RWPE1 (cell line): ENCODE results near the gene CRABP2.

ENCODE experiments used
- CTCF ChIA-PET: fragments of 350-600 bp; sonication (Branson Sonifier 250); formaldehyde crosslinking; extraction: SDS; loops from one replicate; lab custom pipeline; 2021; lab: Yijun Ruan, JAX
- POLR2A ChIA-PET: fragments of 400-600 bp; formaldehyde crosslinking; extraction: SDS; loops from one replicate; lab custom pipeline; 2020; ENCODE audit warnings: antibody characterized with exemption; ENCODE audit not compliant: low non-redundant PET; lab: Yijun Ruan, JAX
- DNase-seq: peaks from one replicate; pipeline ENCODE4 v3.0.0; 2012; ENCODE audit warnings: low spot score
- H3K27ac ChIP-seq: fragments of 450-650 bp; 2 replicates; pipeline ENCODE4 v1.5.1; 2017
- CTCF ChIP-seq: fragments of 450-650 bp; conservative IDR thresholded peaks from 2 replicates; pipeline ENCODE4 v1.5.1; 2017; ENCODE audit warnings: low read depth, mild to moderate bottlenecking

CRABP2 gene

DNA sequence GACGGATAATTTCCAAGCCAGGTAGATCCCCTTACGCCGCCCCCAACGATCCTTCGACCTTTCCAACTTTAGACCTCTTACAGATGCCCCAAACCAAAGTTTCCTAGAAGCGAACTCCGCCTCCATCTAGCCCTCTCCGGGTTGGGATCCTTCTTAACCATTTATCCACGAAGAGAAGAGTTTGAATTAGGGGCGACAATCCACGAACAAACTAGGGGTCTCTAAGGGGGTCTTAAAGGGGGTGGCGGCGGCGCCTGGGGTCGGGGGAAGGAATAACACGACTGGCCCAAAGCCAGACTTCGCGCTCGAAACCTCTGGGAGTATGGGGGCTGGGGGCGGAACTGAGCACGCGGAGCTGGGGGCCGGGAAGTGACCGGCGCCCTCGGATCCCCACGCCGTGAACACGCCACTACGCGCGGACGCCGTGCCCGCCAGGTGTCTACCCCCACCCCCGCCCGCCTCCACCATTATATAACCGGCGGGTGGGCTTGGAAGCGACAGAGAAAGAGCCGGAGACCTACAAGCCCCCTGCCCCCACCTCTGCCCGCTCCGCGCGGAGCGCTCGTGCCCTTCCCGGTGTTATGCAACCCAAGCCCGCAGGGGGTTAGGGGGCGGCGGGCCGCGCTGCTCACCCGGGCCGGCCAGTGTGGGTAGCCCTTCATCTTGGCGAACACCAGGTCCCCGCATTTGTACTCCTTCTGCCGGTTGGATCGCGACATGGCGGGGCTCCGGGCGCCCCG is 45.5 kb upstream of the CRABP2 start:
- ChIA-PET POLR2A (interaction anchor here (0.7 to 1.6 kb wide), 5 partner anchors 10 to 63 kb away, joined by 3 to 7 read pairs (median 4); partner anchors contain the start of gene PRCC), CTCF (interaction anchor here (0.5 to 1.6 kb wide), 3 partner anchors 25 to 32 kb away, joined by 3 to 5 read pairs (median 4); no protein-coding TSS in a partner anchor)
- H3K27ac ChIP-seq = peak overlapping the region; percentile 99
- TF ChIP-seq CTCF = no peak
- no peak for DNase-seq

GRCh38 chr1:156750191-156750672 is 44.8 kb upstream of the CRABP2 start:
- H3K27ac ChIP-seq = peak overlapping the region; percentile 99
- DNase-seq = peak; percentile 81
- ChIA-PET POLR2A (no interaction called here), CTCF (interaction anchor here (1.6 kb wide), 1 partner anchor 24 kb away, joined by 5 read pairs; no protein-coding TSS in a partner anchor)
- TF ChIP-seq CTCF = no peak

- no peak for DNase-seq
- ChIA-PET CTCF (interaction anchor here (1.6 kb wide), 1 partner anchor 24 kb away, joined by 5 read pairs; no protein-coding TSS in a partner anchor), POLR2A (interaction anchor here (0.5 kb wide), 1 partner anchor 11 kb away, joined by 3 read pairs; no protein-coding TSS in a partner anchor)
- H3K27ac ChIP-seq = peak overlapping the region; percentile 99
- TF ChIP-seq CTCF = no peak
Observed at GRCh38 chr1:156749419-156750118, 44.2 kb upstream of the CRABP2 start.

DNA sequence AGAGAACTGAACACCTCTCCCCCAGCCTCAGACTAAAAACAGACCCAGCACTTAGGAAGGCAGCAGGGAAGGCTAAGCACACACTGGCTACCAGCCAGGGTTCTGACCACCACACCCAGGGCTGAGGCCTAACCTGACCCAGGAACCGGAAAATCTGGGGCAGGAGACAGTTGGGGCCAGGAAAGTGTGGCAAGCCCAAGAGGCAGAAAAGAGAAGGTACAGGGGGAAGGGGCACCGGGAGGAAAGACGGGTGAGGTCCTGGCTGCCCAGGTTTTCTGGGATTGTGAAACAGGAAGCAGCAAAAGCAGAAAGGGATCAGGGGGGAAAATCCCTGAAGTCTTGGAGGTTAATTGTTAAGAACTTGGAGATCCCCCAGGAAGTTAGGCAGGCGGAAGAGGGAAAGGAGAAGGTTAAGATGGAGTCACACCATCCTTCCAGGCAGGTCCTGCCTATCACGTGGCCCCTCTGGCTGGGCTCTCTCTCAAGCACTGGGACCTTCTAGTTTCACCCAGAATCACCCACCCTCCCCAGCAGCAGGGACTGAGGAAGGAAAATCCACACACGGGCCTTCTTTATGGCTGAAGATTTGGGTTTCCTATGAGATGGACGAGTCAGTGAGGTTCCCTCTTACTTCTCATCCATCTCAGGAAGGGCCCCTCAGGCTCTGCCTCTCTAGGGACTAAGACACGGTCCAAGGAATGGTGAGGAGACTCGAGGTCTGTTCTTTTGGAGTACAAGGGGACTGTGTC is 43.5 kb upstream of the CRABP2 start:
- TF ChIP-seq CTCF = no peak
- peak overlapping the region; percentile 99 for H3K27ac ChIP-seq
- CTCF ChIA-PET = no interaction called here
- POLR2A ChIA-PET = no interaction called here
- no peak for DNase-seq

GRCh38 chr1:156747742-156748669 is 42.6 kb upstream of the CRABP2 start:
- TF ChIP-seq CTCF = no peak
- H3K27ac ChIP-seq = peak overlapping the region; percentile 99
- DNase-seq = no peak
- POLR2A ChIA-PET = interaction anchor here (0.6 kb wide), 1 partner anchor 13 kb away, joined by 3 read pairs; no protein-coding TSS in a partner anchor
- CTCF ChIA-PET = interaction anchor here (1.1 kb wide), 1 partner anchor 22 kb away, joined by 5 read pairs; no protein-coding TSS in a partner anchor
